ENCODE measurements around the gene PDE8A.
"Not testable (repeated sequence)": the region's sequence is repeated elsewhere in the genome, so short reads cannot be mapped to it uniquely, and the experiment has no call there.

PDE8A gene

DNA sequence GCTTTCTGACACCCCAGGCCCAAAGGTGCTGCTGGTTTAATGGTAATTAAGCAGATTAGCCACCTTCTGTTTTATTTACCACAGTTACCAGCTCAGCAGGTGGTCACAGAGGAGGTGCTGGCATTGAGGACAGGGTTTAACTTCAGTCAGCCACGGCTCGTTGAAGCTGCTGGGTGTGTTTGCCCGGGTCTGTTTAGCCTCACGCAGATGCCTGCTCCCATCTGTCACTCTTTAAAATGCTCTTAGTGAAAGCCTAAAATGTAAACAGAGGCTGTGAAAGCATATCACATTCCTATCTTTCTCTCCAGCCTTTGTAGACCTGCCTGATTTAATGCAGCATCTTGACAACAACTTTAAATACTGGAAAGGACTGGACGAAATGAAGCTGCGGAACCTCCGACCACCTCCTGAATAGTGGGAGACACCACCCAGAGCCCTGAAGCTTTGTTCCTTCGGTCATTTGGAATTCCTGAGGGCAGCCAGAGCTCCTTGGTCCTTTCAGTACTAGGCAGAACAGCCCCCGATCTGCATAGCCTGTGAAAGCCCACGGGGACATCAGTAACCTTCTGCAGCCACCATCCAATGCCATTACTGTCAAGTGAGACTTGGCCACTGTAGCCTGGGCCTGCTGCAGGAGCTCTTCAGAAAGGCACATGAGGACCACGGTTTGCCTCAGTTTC is 156.0 kb downstream of the PDE8A start:
- ATAC-seq, result no peak

DNA sequence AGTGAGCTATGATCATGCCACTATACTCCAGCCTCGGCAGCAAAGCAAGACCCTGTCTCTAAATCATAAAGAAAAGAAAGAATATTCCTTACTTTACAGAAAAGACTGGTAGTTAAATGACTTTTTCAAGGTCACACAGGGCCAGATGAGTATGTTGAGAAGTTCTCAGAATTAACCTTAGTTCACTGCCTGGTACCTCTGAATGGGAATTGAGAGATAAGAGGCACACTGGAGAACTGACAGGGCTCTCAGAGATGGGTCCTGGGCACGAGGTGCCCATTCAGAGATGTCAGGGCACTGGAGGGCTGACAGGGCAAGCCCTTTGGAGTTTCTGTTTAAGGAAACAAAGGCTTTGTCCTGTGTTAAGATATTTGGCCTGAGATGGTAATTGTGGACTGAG is 157.7 kb downstream of the PDE8A start:
- ATAC-seq, result no peak

DNA sequence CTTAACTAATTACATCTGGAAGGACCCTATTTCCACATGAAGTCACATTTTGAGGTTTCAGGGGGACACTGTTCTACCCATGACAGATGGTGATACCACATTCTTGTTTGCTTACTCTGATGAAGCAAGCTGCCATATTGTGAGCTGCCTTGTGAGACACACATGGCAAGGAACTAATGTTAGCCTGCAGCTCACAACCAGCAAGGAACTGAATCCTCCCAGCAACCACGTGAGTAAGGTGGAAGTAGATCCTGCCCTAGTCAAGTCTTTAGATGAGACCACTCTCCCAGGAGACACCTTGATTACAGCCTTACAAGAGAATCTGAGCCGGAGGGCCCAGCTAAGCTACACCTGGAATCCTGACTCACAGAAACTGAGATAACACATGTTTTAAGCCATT is 160.1 kb downstream of the PDE8A start:
- no peak for ATAC-seq

DNA sequence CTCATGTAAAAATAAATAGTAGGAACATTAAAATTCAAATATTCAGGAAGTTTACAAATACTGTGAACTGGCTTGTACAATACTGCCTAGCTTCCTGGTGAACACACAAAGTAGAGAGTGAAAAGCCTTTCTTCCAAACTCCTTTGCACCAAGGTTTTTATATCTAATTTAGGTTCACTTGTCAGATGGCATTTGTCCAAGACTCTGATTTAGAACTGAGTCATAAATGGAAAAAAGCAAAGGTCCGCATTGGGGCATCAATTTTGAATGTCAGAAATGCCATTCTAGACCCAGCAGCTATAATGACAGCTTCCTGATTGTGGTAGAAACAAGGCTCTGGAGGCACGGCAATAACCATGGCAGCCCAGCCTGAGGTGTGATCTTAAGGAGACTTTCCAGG is 160.7 kb downstream of the PDE8A start:
- no peak for ATAC-seq

DNA sequence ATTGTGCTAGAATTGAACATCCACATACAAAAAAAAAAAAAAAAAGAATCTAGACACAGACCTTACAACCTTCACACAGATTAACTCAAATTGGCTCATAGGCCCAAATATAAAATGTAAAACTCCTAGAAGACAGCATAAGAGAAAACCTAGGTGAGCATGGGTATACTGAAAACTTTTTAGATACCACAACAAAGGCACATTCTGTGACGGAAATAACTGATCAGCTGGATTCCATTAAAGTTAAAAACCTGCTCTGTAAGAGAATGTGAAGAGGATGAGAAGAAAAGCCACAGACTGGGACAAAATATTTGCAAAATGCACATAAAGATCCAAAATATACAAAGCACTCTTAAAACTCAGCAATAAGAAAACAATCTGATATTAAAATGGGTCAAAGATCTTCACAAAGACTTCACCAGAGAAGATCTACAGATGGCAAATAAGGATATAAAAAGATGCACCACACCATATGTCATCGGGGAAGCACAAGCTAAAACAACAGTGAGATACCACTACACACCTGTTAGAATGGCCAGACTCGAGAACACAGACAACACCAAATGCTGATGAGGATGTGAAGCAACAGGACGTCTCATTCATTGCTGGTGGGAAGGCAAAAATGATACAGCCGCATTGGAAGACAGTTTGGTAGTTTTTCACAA is 167.9 kb downstream of the PDE8A start:
- ATAC-seq, result no peak

DNA sequence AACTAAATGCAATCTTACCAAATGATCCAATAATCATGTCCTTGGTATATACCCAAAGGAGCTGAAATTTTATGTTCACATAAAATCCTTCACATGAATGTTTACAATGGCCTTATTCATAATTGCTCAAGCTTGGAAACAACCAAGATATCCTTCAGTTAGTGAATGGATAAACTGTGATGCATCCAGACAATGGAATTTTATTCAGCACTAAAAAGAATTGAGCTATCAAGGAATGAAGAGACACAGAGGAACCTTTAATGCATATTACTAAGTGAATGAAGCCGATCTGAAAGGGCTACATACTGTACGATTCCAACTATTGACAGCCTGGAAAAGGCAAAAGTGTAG is 168.4 kb downstream of the PDE8A start:
- ATAC-seq, result no peak

DNA sequence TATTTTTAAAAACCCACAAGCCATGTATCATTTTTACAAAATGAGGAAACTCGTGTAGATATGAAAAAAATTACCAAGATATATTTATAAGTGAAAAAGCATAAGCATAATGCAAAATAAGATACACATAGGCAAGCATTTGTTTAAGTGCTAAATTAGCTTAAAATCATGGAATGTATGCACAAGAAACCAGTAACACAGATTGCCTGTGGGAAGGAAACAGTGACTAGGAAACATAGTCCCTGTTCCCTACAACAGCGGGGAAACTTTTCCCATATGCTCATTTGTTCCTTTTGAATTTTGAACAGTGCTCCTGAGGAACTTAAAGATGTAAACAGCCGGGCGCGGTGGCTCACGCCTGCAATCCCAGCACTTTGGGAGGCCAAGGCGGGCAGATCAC is 169.5 kb downstream of the PDE8A start:
- no peak for ATAC-seq

DNA sequence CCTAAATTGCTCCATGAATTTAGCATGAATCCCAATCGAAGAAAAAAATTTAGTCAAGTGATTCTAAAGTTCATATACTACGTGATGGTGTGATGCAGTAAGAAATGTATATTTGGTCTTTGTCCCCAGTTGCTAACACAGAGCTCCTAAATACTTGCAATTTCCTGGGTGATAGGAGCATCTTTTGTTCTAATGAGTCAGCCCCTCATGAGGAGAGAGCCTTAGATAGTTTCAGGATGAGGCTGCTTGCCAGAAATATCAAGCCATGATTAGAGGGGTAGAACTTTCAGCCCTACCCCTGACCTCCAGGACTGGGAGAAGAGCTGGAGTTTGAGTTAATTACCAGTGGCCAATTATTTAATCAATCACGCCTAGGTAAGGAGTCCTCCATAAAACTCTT is 170.2 kb downstream of the PDE8A start:
- ATAC-seq, result no peak

DNA sequence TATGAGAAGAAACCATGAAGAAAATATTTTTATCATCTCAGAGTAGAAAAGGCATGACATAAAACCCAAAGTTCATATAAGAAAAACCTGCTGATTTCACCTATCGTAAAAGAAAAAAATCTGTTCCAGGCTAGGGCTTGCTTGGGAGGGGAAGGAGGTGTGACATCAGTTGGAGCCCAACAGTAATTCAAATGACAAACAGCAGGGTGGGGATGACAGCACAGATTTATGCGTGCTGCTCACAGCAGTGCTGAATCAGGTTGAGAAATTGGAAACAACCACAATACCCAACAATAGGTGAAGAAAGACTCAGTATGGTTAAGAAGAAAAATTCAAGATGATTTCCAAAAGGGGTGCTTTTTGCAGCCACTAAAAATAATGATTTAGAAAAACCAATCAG is 172.4 kb downstream of the PDE8A start:
- ATAC-seq, result no peak

DNA sequence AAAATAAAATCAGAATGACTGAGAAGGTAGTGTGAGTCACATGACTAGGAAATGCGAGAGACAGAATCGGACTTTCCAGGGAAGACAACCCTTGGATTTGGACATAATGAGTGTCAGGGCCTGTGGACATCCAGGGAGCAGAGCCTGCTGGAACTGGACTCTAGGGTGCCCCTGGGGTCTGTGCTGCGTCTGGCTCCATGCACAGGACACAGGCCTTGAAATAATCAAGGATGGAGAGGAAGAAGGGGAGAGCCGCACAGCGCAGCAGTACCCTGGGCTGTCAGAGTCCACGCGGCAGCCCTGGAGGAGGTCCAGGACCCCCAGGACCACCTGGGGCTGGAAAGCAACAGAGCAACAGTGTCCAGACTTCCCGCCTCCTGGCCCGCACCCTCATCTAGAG is 173.7 kb downstream of the PDE8A start:
- ATAC-seq, result no peak

DNA sequence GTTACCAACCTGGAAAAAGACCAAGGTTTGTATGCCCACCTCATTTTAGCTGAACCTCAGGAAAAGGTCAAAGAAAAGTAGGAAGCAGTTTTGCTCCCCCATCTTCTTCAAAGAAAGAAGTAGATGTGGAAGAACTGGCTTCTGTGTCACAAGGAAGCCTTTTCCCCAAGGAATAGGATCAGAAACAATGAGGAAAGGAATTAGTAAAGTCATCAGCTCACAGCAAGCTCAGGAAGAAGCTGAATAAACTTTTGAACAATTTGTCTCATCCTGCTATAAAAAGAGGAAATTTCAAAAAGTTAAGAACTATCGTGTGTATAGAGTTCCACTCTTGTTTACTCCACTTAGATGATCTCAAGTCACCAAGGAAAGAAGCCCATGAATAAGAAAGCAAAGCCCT is 174.2 kb downstream of the PDE8A start:
- no peak for ATAC-seq

DNA sequence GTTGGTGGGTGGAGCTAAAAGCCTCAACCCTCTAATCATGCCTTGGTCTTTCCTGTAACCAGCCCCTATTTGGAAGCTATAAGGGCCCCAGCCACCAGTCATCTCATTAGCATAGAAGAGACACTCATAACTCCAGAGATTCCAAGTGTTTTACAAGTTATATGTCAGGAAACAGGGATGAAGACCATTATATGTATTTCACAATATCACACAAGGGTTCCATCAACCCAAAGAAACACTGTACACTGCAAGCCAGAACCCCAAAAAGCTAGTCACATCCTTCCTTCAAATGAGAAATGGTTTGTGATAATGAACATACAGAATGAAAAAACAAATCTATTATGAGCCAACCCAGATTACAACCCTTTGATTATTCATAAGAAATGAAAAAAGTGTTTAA is 175.7 kb downstream of the PDE8A start:
- ATAC-seq, result no peak

DNA sequence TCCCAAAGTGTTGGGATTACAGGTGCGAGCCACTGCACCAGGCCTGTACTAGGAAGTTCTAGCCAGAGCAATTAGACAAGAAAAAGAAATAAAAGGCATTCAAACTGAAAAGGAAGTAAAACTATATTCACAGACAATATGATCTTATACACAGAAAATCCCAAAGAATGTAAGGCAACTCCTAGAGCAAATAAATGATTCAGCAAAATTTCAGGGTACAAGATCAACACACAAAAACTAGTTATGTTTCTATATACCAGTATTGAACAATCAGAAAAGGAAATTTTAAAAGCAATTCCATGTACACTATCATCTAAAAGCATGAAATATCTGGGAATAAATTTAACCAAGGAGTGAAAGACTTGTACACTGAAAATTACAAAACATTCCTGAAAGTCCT is 180.6 kb downstream of the PDE8A start:
- ATAC-seq, result no peak

DNA sequence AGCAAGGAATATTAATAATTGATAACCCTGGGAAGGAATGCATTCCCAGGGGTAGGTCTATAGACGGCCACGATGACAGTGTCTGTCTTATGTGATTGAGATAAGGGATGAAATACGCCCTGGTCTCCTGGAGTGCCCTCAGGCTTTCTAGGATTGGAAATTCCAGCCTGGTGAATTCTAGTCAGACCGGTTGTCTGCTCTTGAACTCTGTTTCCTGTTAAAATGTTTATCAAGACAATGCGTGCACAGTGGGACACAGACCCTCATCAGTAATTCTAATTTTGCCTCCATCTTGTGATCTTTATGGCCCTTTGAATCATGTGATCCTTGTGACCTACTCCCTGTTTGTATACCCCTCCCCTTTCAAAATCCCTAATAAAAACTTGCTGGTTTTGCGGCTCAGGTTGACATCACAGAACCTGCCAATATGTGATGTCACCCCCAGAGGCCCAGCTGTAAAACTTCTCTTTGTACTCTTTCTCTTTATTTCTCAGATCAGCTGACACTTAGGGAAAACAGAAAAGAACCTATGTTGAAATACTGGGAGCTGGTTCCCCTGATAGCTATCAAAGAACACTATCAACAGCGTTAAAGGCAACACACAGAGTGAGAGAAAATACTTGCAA is 183.3 kb downstream of the PDE8A start:
- ATAC-seq, result no peak

DNA sequence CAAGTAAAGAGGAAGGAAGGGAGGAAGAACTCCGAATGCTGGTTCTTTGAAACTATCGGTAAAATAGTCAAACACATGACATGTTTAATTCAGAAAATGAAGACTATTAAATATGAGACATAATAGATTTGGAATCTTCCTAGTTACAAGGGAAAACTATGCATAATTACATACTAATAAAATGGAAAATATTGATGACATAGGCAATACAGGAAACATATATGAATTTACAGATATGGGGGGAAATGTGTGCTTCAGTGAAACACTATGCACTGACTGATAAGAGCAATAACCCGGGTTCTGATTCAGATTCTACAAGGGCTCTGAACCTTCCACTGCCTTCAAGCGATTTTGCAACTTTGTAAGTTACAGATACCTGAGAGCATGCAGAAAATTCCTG is 185.9 kb downstream of the PDE8A start:
- no peak for ATAC-seq

DNA sequence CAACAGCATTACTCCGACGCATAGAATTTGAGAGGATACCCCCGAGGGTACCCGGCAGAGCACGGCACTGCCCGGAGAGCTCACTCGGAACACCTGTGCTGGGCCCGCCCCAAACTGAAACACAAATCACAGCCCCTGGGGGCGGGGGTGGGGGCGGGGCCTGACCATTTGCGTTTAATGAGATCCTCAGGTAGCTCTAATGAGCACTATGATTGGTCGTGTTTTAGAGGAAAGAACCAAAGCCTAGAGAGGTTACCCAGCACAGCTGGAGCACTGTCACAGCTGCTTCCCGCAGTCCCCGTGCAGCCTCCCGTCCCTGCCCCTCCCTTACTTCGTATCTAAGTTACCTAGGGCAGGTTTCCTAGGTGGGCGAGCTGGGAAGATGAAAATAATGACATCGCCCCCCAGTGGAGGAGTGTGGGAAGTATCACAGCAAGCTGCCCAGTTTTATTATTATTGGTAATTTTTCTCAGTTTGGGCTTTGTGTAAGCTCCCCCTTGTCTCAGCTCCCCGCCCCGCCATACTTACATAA is 187.1 kb downstream of the PDE8A start:
- ATAC-seq, result peak; percentile 33 to 51

DNA sequence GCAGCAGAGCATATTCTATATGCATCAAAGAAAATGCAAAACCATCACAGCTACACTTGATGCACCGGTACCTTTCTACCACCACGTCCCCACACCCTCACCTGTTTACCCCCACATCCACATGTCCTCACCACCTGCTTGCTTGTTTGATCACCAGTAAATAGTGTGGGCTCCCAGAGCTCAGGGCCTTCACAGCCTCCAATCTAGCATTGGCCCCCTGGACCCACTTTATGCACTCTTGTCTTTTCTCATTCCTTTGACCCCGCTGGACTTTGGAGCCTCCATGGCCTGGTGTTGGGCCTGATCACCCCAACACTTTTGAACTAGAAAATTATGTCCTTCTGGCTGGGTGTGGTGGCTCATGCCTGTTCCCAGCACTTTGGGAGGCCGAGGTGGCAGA is 190.1 kb downstream of the PDE8A start:
- no peak for ATAC-seq

DNA sequence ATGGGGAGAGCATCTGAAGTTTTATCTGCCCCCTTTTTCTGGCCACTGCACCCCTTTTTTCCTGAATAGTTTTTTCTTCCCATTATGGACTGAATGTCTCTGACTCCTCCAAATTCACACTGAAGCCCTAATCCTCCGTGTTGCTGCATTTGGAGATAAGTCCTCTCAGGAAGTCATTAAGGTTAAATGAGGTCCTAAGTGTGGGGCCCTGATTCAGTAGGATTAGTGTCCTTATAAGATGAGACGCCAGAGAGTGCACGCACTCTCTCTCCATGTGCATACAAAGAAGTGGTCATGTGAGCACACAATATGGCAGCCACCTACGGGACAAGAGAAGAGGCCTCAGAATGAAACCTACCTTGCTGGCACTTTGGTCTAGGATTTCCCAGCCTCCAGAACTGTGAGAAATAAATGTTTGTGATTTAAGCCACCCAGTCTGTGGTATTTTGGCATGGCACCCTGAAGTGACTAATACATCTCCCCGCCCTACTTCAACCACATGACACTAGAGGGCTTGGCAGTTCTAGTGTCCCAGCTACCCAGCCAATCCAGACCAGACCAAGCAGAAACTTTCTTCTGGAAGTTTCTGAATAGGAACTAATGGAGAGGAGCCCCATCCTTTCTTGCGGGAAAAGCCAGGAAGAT is 191.3 kb downstream of the PDE8A start:
- no peak for ATAC-seq

DNA sequence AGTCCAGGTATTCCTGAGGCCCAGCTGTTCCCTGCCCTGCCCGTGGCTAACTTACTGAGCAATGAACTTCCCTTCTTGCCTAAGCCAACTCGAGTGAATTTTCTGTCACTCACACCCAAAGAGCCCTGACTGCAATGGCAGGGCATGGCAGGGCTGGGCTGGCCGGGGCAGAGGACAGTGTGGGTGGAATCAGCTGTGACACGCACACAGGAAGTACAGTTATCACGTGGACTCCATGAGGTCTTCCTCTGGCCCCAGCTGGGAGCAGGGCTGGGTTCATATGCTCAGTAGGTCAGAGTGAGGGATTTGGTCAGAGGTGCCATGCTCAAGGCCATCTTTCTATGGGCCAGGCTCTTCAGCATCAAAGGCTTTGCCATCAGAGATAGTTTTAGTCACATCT is 192.0 kb downstream of the PDE8A start:
- not testable (repeated sequence) for ATAC-seq

DNA sequence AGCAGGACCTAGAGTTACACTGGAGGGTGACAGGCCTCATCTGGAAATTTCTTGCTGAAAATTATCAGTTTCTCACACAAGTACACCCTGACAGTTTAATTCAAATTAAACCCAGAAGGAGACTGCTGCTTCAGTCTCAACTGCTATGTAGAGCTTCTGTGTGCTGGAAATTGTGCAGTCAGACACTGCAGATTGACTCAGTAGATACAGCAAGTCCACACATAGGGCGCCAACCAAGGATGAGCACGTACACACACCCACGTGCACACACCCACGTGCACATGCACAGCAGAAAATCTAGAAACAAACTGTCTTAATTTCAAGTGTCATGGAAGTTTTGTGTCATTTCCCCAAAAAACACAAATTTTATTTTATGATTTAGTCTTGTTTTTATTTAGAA is 192.9 kb downstream of the PDE8A start:
- ATAC-seq, result no peak

DNA sequence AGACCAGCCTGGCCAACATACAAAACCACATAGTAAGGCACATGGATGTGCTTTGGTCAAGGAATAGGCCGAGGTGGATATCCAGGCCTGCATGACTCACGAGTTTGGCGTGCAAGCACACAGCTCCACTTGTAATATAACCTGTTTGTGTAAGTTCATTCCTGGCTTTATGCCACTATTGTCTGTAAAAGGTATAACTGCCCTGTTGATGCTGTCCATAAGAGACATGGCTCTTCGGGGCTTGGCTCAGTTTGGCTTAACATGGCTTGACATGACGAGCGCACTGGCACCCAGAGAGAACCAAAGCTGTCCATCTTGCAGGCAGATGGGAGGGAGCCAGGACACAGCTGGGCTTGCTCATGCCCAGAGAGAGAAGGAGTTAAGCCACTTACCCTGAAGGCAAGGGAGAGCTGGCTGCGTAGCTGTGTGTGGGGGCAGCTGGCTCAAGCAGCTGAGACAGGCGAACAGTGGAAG is 195.4 kb downstream of the PDE8A start:
- ATAC-seq, result not testable (repeated sequence)

DNA sequence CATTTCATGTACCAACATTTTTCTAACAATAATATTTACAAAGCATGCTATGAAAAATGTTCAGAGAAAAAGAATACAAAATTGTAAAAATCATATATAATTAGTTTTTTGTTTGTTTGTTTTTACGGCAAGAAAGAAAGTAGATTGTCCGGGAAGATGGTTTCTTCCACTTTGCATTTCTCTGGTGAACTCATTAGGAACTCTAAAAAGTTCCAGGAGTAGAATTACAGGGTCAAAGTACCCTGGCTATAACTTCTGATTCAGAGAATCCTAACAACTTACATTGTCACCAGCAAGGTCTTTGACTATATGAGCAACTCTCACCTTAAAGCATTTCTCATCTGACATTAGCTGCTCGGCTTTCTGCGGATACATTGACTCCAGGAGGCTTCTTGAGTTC is 196.7 kb downstream of the PDE8A start:
- ATAC-seq, result no peak

DNA sequence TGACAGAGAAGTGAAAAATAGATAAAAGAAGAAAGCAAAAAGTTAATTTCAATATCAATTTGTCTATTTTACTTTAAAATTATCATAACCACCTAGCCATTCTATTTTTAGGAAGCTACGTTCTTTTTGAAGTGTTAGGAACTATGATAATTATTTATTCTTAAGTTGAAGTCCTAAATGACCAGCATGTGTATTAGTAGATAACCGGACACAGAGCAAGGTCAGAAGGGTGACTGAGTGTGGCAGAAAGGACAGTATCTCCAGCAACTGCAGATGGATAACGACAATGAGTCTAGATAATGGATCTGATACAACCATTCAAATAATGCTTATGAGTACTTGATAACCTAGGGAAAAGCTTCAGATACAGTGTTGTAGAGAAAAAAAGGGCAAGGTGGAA is 198.0 kb downstream of the PDE8A start:
- no peak for ATAC-seq

DNA sequence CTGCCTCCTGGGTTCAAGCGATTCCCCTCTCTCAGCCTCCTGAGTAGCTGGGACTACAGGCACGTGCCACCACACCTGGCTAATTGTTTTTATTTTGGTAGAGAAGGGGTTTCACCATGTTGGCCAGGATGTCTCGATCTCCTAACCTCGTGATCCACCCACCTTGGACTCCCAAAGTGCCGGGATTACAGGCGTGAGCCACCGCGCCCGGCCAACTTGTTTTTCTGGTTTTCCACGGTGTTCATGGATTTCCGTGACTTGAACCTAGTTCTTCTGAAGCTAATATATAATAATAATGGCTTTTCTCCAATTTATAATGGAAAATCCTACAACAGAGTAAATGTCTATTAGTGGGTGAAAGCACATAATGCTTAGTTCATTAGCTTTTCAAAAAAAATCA is 203.7 kb downstream of the PDE8A start:
- not testable (repeated sequence) for ATAC-seq
